ENCODE data around the gene CFAP68. TPM values are rescaled to one million over a fixed set of nuclear protein-coding genes. Genes with fewer than 3 reads are reported as not detected.
A peak's percentile ranks its signal among the peaks of the same experiment; 100 is the strongest.

Gene CFAP68
- total RNA-seq, 4 donors from 2014 or later = 24.7 to 47.1 (median 38.0) TPM

DNA sequence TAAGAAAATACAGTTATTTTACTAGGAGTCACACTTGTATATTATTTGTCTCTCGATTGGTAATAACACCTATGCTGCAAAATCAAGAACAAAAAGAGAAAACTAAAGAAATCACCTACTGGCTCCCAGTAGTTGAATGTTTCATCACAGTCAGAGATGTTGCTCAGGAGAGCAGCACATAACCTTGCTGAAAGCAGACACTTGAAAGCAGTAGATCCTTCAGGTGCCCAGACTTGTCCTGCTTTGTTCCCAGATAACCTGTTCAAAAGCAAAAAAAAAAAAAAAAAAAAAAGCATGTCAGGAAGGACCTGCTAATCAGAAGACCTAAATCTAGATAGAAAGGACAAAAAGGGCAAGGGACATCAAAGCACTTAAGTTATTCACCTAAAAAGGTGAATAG is 9.2 kb upstream of the CFAP68 start:
- intact Hi-C loops (cut with DNase I) = no loop called here
- Histone ChIP-seq H3K27ac (no peak overlapping the region), H3K27me3 (no peaks in the 10 kb centered on the region), H3K36me3 (peaks cover 17% of the 10 kb centered on the region in 2 donors), H3K9me3 (no peaks in the 10 kb centered on the region), H3K4me3 (replicated peaks in 1 of 3) (no peak overlapping the region), H3K4me1 (peaks cover 5% of the 10 kb centered on the region in 2 donors)
- DNase-seq = no peak
- no peak for TF ChIP-seq POLR2A (IDR thresholded peaks at IDR 0.05)
- TF ChIP-seq, protein P1, sequence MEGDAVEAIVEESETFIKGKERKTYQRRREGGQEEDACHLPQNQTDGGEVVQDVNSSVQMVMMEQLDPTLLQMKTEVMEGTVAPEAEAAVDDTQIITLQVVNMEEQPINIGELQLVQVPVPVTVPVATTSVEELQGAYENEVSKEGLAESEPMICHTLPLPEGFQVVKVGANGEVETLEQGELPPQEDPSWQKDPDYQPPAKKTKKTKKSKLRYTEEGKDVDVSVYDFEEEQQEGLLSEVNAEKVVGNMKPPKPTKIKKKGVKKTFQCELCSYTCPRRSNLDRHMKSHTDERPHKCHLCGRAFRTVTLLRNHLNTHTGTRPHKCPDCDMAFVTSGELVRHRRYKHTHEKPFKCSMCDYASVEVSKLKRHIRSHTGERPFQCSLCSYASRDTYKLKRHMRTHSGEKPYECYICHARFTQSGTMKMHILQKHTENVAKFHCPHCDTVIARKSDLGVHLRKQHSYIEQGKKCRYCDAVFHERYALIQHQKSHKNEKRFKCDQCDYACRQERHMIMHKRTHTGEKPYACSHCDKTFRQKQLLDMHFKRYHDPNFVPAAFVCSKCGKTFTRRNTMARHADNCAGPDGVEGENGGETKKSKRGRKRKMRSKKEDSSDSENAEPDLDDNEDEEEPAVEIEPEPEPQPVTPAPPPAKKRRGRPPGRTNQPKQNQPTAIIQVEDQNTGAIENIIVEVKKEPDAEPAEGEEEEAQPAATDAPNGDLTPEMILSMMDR (IDR thresholded peaks at IDR 0.05) = no peak
- whole genome bisulfite sequencing, 2 donors = 93 to 100% methylated on average over 1 of the region's 1 CpG

DNA sequence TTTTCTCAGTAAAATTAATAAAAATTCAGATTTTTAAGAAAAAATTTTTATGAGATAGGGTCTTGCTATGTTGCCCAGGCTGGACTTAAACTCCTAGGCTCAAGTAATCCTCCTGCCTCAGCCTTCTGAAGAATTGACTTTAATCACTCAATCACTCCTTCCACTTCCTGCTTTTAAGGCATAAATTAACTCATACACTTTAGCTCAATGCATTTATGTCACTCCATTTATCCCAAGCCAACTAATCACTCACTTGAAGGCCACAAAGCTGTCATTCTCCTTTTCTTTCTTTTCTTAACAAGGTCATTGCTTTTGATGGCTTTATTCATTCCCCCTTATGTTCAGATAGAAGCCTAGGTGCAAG is 8.8 kb upstream of the CFAP68 start:
- no peak for DNase-seq
- intact Hi-C loops (cut with DNase I) = no loop called here
- Histone ChIP-seq H3K4me3 (replicated peaks in 1 of 3) (peak overlapping the region; percentile 66 to 96 (median 95)), H3K9me3 (no peaks in the 10 kb centered on the region), H3K36me3 (peaks cover 17% of the 10 kb centered on the region in 2 donors), H3K4me1 (peaks cover 5% of the 10 kb centered on the region in 2 donors), H3K27ac (peak overlapping the region in 2 of 3 donors; percentile 89 to 97), H3K27me3 (no peaks in the 10 kb centered on the region)
- TF ChIP-seq, protein P1 (IDR thresholded peaks at IDR 0.05) = no peak
- no peak for TF ChIP-seq POLR2A (IDR thresholded peaks at IDR 0.05)

DNA sequence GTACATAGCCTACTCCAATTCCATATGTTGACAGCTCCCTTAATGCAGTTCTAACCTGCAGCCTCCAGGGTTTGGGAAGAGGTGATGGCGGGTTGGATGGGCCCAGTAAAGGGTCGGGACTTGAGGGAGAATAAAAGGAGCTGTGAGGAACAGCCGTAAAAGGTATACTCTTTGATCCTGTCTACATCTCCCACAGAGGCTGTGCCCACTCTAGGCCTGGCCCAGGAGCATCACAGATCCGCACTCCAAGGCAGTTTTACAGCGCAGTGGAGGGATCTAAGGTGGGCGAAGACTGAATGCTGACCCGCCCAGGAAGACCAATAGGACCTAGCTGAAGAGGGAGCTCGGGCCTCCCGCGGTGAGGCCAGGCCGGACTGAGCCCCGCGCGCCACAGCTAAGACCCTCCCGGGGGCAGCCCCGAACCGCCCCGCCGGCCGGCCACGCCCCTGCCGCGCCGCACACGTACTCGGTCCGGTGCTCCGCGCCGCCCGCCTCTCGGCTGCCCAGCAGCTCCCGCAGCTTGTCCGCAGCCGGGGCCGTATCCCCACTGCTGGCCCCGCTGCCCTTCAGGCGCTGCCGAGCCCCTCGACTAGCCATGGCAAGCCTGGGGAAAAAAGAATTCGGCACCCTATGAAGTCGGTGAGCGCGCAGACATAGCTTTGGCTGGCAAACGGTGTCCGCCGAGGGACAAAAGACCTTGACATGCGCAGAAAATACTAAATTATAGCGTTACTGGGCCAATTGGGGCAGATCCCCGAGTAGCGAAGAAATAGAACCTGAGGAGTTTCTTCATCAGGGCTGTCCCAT is 8.3 kb upstream of the CFAP68 start, which contains the start of gene ALG9:
ALG9 (minus strand) TSS at position 696 of the 807 bp plus-strand sequence; CDS start at position 597, 99 bp downstream.
- no peaks in the 10 kb centered on the region for H3K27me3 ChIP-seq
- peak; percentile 77 to 82 for DNase-seq
- peaks cover 5% of the 10 kb centered on the region in 2 donors for H3K4me1 ChIP-seq
- H3K4me3 ChIP-seq (replicated peaks in 1 of 3) = peak within 1 kb of the TSS; percentile 66 to 96 (median 95)
- 0% methylated on average over 22 to 27 of the region's 51 CpGs for WGBS, 2 donors
- peak in 1 of 2 donors; percentile 62 for TF ChIP-seq POLR2A (IDR thresholded peaks at IDR 0.05)
- TF ChIP-seq, protein P1 (IDR thresholded peaks at IDR 0.05) = peak in 4 of 6 experiments; percentile 5 to 28 (median 8)
- no peaks in the 10 kb centered on the region for H3K9me3 ChIP-seq
- peak within 1 kb of the TSS; percentile 82 to 97 (median 89) for H3K27ac ChIP-seq
- intact Hi-C loops (cut with DNase I) = no loop called here
- peaks cover 17% of the 10 kb centered on the region in 2 donors for H3K36me3 ChIP-seq

DNA sequence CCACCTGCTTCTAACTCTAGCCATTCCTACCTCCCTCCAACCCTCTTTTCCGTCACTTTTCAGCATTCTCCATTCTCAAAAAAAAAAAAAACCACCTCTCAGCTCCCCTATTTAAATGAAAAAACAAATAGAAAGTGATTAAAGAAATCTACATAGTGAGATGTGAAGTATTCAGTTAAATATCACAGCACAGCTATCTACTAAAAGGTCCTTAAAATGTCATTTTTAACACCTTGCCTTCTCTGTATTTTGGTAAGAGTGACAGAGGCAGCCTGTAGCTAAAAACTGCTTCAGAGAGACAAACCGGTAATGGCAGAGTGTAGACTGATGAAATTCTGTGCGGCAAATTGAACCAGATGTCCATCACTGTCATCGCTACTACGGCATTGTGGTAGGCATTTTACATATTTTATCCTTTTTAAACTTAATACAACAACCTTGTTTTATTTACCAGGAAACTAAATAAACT is 7.6 kb upstream of the CFAP68 start:
- WGBS, 2 donors = 53 to 61% methylated on average over 5 of the region's 5 CpGs
- Histone ChIP-seq H3K4me1 (peaks cover 5% of the 10 kb centered on the region in 2 donors), H3K27me3 (no peaks in the 10 kb centered on the region), H3K36me3 (peaks cover 17 to 19% of the 10 kb centered on the region in 2 donors), H3K4me3 (replicated peaks in 1 of 3) (peak overlapping the region; percentile 66 to 96 (median 95)), H3K9me3 (no peaks in the 10 kb centered on the region), H3K27ac (peak overlapping the region; percentile 82 to 97 (median 89))
- no peak for DNase-seq
- TF ChIP-seq, protein P1 (IDR thresholded peaks at IDR 0.05) = no peak
- TF ChIP-seq POLR2A (IDR thresholded peaks at IDR 0.05) = no peak
- intact Hi-C loops (cut with DNase I) = no loop called here

DNA sequence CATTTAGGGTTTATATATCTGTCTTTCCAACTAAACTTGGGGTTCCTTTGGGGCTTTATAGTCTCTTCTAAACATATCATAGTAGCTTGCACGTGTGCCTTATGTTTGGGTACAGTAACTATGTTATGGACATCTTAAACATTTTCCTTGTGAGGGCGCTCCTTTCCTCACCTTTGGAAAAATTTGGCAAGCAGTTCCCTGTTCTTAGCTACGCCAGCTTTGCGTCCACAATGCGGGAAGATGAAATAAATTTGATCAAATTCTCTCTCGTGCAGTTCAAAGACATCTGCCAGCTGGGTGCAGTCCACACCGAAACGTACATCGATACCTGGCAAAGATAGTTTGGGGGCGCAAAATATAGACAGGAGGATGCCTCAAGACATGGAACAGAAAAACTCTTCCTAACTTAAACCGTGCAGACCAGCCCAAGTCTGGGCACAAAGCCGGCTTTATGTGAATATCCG is 924 bp upstream of the CFAP68 start:
- Histone ChIP-seq H3K27ac (peak overlapping the region; percentile 94 to 99 (median 96)), H3K4me1 (peaks cover 3 to 18% of the 10 kb centered on the region in 2 donors), H3K4me3 (replicated peaks in 1 of 3) (peak overlapping the region; percentile 14 to 41 (median 34)), H3K36me3 (peaks cover 0 to 3% of the 10 kb centered on the region in 2 donors), H3K9me3 (no peaks in the 10 kb centered on the region), H3K27me3 (no peaks in the 10 kb centered on the region)
- TF ChIP-seq, protein P1 (IDR thresholded peaks at IDR 0.05) = no peak
- no peak for TF ChIP-seq POLR2A (IDR thresholded peaks at IDR 0.05)
- 1 to 2% methylated on average over 13 of the region's 13 CpGs for WGBS, 2 donors
- no peak for DNase-seq
- intact Hi-C loops (cut with DNase I) = loop anchor here (5.0 kb wide), 1 partner anchor 99 kb away; no protein-coding TSS in a partner anchor

Measured in thyroid gland (tissue), 4 donors.